Tibial nerve (tissue), 3 donors: ENCODE data around the gene WIPF1.

Source experiments
- CTCF ChIP-seq, 5 experiments: fragments of 200-600 bp in 3 of 5; fragments of 450-650 bp in 2 of 5; sonication (generic) in 3 of 5; IDR thresholded peaks; one replicate each; pipeline ENCODE4 v1.5.1; 2016 to 2019; ENCODE audit warnings: antibody characterized with exemption in 5 of 5, mild to moderate bottlenecking in 3 of 5, moderate library complexity in 2 of 5
- POLR2A ChIP-seq, 2 donors: fragments of 450-650 bp; IDR thresholded peaks; one replicate each; pipeline ENCODE4 v1.6.1; 2017; ENCODE audit warnings: antibody characterized with exemption in 2 of 2, mild to moderate bottlenecking in 2 of 2, moderate library complexity in 2 of 2

DNA sequence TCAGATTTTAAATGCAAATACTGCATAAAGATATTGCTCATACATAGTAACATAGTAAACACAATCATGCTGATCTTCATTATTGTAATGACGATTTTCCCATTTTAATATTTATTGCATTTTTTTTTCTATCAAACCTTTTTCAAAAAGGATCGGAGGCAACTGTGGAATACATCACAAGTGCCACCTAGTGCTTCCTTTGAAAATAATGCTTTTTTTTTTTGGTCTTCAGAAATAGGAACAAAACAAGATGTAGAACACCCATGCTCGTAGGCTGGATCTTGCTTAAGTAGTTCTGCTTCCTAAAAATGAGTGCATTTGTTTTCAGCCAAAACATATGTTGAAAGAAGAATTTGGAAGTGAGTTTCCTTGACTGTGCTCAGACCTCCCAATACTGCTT is 75.1 kb downstream of the WIPF1 start:
- TF ChIP-seq POLR2A (IDR thresholded peaks at IDR 0.05) (no peak), CTCF (IDR thresholded peaks at IDR 0.05) (peak in 4 of 5 experiments; percentile 14 to 33 (median 28))
